Measurements from ENCODE around the gene OR3A2.

GRCh38 chr17:3401786-3402185 lies 15.7 kb upstream of the OR3A2 start:
- TF ChIP-seq ZNF44 (CRISPR knock-in tag; IDR thresholded peaks at IDR 0.05) (no peak), ZNF75D (CRISPR knock-in tag; IDR thresholded peaks at IDR 0.05; ENCODE audit: borderline replicate concordance) (no peak), NR2C2 (CRISPR knock-in tag; IDR thresholded peaks at IDR 0.05; ENCODE audit: borderline replicate concordance) (no peak), ATF1 (CRISPR knock-in tag; IDR thresholded peaks at IDR 0.05) (no peak), ZNF639 (CRISPR knock-in tag; conservative IDR thresholded peaks at IDR 0.05) (no peak)
